GOT3 (cell line): ENCODE results near the gene POLA1.

ENCODE experiments used
- DNase-seq: peaks from one replicate; lab custom pipeline; 2025; ENCODE audit warnings: mixed read lengths; lab: John Stamatoyannopoulos, UW

POLA1 gene

GRCh38 chrX:24684048-24684447 is 9.7 kb upstream of the POLA1 start:
- DNase-seq, result no peak

GRCh38 chrX:24692305-24692704 is 1.4 kb upstream of the POLA1 start:
- DNase-seq, result no peak

GRCh38 chrX:24694825-24695224 is 1.1 kb downstream of the POLA1 start:
- no peak for DNase-seq

- no peak for DNase-seq
Observed at GRCh38 chrX:24696294-24696693, 2.6 kb downstream of the POLA1 start.

DNA sequence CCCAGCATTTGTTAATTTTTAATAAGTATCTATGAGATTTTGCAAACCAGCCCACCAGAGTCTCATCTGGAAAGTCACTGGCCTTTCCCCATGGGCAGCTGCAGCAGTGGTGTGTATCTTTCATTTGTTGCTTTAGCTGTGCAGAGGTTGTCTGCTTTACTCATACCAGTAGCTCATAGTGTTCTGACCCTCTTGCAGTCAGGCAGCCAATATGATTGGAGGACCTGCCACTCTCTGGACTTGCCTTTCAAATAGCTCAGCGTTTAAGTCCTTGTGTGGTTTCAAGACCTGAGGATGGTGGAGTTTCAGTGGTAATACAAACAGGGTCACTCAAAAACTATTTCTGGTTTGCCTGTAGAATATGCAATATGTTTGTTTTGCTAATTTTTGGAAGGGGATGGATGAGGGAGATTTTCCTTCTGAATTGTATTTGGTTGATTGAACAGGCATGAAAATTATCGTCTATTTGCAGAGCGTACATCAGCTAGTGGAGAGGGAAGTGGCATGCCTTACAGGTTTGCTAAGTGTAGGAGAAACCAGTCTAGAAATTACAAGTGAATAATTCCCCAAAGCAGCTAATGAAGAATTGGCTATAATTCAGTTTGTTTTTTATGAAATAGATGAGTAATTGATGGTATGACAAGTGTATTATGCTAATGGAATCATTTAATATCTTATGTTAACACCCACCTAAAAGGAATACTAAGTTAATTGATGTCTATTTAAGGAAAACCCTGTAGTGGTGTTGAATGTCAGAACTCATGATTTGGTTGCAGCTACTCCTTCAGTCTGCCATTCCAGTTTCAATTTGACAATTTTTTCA is 8.9 kb downstream of the POLA1 start:
- DNase-seq, result no peak

DNA sequence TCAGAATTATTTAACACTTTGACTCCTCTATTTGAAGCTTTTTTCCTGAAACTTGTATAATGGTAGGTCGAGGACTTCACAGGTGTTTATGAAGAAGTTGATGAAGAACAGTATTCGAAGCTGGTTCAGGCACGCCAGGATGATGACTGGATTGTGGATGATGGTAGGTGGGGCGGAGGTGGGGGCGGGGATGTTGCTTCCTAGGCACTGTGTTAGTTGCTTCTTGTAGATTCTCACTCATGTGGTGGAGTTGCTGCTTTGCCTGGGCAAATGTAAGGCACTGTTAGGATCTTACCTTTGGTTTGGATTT is 9.4 kb downstream of the POLA1 start:
- no peak for DNase-seq

DNA sequence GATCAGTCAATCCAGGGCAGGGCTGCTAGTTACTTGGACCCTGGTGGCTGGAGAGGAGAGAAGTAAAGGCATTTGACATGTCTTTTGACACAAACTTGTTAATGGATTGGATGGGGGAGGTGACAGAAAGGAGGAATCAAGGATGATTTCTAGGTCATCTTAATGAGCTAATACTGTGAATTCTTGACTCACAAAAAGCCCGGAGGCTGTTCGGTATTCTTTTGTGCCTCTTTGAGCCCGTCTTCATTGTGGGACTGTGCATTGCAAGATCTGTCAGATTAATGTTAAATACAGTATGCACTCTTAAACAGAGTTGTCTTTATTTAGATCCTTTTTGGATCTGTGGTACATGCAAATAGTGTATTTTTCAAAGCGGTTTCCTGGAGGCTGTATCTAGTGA is 25.1 kb downstream of the POLA1 start:
- no peak for DNase-seq

DNA sequence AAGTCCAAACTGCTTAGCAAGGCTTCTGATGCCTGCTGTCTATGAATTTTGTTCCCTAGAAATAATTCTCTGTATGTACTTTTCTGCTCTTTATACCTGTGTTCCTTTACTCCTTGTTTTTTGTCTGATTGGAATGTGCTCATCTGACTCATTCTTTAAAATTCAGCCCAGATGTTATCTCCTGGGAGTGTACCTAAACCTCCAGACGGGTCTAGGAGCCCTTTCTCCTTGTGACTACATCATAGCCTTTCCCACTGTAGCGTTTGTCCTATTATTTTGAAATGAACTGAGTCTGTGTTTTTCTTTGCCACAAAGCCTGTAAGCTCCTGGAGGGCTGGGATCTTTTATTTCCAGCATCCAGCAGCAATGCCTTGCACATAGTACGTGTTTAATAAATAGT is 26.3 kb downstream of the POLA1 start:
- DNase-seq, result no peak

- no peak for DNase-seq
Observed at GRCh38 chrX:24728530-24728929, 34.8 kb downstream of the POLA1 start.

GRCh38 chrX:24732766-24733500 is 39.2 kb downstream of the POLA1 start:
- no peak for DNase-seq

DNA sequence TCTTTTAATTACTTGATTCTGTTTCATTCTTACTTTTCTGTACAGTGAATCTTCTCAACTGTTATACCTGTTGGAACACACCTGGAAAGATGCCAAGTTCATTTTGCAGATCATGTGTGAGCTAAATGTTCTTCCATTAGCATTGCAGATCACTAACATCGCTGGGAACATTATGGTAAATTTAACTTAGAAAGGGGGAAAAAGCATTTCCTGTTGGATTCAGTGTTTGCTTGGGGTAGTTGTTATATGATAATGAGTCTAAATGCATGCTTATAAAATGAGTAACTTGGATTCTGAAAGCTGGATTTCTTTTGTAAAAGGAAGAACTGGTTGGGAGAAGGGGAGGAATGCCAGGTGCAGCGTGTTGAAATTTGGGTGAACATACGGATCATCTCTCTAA is 47.6 kb downstream of the POLA1 start:
- DNase-seq, result no peak

- no peak for DNase-seq
Observed at GRCh38 chrX:24748196-24748595, 54.5 kb downstream of the POLA1 start.

GRCh38 chrX:24759786-24760185 is 66.1 kb downstream of the POLA1 start:
- DNase-seq, result no peak

DNA sequence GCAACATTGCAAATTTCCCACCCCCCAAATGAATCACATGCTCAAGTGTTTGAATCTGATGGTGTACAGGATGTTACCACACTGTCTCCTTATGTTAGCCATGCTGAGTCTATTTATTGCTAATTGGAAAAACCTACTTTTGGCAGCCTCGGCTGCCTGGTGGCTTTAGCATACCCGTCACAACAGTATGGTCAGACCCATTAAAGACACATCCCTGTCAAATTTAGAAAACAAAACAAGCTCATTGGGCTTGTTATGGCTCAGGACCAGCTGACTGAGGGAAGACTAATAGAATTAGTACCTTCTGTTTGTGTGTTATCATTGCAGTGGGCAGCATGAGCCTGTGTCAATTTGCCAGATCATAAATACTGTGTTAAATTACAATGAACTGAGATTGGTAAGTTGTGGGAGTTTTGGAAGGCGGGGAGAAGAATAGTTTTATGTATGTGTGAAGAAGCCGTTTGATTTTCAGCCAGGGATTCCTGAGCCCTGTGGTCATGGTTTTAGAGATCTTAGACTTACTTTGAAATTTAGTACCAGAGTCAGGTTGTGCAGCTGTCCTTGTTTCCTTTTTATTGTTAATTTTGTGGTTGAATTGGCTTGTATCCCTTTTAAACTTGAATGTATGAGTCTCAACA is 66.8 kb downstream of the POLA1 start:
- DNase-seq, result no peak

GRCh38 chrX:24761306-24761705 is 67.6 kb downstream of the POLA1 start:
- no peak for DNase-seq

- no peak for DNase-seq
Observed at GRCh38 chrX:24763989-24764388, 70.3 kb downstream of the POLA1 start.

- DNase-seq, result no peak
Observed at GRCh38 chrX:24767557-24767956, 73.8 kb downstream of the POLA1 start.

DNA sequence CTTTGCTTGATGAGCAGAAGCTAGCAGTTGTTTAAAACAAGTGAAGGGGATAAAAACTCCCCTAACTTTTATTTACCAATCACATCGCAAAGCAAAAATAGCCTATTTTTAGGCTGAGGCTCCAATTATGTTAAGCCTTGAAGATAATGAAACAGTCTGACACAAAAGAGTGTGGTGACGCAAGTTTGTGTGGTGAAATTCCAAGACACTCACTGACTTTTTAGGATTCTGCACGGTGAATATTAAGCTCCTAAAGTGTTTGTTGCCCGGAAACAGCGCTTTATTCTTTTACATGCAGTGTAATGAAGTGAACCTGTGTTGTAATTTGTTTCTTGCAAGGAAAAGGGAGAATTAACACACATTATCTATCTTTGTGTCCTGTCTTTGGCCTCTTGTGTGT is 74.8 kb downstream of the POLA1 start:
- no peak for DNase-seq

DNA sequence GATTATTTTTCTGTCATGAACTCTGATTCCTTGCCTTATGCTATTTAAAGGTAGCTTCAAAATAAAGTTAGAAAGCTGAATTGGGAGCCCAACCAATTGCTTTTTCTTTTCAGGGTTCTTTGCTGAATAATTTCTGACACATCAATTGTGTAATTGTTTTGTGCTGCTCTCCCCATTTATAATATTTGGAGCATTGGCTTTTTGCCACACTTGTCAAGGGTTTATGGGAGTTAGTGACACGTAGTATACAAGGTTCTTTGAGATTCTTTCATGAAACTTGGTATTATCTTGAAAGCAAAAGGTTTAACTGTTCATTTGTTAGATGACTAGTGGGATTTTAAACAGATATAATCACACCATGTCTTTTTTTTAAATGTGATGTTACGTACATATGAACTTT is 80.9 kb downstream of the POLA1 start:
- DNase-seq, result no peak

GRCh38 chrX:24775891-24776290 is 82.2 kb downstream of the POLA1 start:
- DNase-seq, result no peak

DNA sequence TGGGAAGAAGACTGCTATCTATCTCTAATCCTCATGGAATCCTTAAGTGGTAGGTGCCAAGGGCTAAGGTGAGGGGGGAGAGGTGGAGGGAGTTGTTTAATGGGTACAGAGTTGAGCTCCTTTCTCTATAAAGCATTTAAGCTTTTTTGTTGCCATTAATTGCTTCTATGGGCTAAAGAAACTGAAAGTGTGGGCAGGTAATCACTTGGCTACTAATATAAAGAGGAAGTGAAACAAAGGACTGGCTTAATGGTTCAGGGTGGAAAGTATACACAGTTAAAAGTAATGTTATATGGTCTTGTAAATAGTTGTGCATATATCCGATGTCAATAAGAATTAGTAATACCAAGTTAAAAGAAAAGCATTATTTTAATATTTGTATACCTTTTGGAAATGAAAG is 83.9 kb downstream of the POLA1 start:
- no peak for DNase-seq

GRCh38 chrX:24782011-24782410 is 88.3 kb downstream of the POLA1 start:
- no peak for DNase-seq

DNA sequence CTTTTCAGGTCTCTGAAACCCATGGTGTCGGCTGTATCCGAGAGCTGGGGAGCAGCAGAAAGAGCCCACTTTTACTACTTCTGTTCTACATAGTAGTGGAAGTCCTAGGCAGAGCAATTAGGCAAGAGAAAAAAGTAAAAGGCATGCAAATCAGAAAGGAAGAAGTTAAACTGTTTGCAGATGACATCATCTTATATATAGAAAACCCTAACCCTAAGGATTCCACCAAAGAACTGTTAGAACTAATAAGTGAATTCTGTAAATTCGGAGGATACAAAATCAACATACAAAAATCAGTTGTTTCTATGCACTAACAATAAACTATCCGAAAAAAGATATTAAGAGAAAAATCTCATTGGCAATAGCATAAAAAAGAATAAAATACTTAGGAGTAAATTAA is 95.3 kb downstream of the POLA1 start:
- DNase-seq, result no peak
